ENCODE measurements around the gene CD82.

CD82 gene

DNA sequence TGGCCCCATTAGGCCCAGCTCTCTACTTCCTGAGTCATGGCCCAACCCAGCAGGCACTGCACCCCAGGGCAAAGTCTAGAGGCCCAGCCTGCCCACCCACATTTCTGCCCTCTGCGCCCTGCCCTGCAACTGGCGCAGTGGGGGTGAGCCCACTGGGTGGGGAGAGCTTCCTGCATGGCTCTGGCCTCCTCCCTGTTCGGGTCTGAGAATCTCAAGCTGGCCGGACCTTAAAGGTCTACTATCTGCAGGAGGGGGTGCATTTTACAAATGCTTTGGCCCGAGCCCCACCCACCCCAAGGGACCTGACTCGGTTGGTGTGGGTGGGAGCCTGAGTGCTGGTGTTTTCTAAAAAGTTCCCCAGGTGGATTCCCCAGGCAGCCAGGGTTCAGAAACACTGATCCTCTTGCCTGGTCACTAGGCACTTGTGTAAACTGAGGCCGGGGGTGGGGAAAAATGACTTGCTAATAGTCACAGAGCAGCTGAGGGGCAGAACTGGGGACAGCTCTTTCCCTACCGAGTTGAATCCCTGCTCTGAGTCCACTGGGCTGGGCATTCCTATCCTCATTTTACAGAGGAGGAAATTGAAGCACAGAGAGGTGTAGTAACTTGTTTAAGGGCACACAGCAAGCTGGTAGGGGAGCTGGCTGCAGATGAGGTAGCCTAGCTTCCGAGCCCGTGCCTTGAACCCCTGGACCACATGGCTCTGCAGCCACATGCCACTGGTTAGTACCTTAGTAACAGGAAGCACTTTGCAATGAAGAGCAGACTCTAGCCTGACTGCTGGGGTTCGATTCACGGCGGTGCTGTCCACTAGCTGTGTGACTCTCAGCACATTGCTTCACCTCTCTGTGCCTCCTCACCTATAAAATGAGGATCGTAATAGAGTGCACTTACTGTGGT is 36.3 kb downstream of the CD82 start:
- no peak for DNase-seq (ENCODE audit: low read depth)

DNA sequence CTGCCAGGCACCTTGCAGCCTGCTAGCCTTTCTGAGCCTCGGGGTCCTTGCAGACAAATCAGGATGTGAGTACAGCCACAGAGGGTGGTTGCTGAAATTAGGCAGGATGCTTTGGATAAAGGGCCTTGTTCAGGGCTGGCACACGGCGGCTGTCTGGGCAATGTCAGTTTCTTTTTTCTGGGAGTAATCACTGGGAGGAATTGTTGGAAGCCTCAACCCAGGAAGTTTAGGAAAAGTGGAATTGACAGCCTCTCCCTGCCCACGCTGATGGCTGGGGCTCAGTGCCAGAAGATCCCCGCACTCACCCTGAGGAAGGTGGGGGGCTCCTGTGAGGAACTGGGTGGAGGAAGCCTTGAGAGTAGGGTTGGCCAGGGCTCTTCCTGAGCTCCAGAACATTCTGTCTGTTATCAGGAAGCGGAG is 37.4 kb downstream of the CD82 start:
- DNase-seq (ENCODE audit: low read depth) = no peak

GRCh38 chr11:44604171-44604581 is 38.7 kb downstream of the CD82 start:
- no peak for DNase-seq (ENCODE audit: low read depth)

DNA sequence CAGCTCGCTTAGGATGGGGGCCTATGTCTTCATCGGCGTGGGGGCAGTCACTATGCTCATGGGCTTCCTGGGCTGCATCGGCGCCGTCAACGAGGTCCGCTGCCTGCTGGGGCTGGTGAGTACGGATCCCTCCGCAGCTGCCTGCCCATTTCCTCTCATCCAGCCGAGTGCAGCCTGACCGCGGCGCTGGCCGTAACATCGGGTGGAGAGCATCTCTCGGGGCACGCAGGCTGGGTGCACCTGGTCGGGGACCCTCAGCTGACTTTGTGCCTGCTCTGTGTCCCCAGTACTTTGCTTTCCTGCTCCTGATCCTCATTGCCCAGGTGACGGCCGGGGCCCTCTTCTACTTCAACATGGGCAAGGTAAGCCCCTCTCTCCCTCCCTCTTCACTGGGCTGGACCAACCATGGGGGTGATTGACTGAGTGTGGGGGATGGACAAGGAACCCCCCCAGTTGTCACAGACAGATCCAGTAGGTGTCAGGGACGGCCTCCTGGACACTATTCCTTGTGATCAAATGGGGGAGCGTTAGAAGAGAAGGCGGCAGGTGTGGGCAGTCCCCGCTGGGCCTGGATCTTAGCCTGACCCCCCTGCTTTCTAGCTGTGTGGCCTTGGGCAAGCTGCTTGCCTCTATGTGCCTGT is 39.7 kb downstream of the CD82 start:
- no peak for DNase-seq (ENCODE audit: low read depth)

GRCh38 chr11:44605965-44606364 is 40.5 kb downstream of the CD82 start:
- no peak for DNase-seq (ENCODE audit: low read depth)

- DNase-seq (ENCODE audit: low read depth) = no peak
Measured at GRCh38 chr11:44606472-44606871, 41.0 kb downstream of the CD82 start.

DNA sequence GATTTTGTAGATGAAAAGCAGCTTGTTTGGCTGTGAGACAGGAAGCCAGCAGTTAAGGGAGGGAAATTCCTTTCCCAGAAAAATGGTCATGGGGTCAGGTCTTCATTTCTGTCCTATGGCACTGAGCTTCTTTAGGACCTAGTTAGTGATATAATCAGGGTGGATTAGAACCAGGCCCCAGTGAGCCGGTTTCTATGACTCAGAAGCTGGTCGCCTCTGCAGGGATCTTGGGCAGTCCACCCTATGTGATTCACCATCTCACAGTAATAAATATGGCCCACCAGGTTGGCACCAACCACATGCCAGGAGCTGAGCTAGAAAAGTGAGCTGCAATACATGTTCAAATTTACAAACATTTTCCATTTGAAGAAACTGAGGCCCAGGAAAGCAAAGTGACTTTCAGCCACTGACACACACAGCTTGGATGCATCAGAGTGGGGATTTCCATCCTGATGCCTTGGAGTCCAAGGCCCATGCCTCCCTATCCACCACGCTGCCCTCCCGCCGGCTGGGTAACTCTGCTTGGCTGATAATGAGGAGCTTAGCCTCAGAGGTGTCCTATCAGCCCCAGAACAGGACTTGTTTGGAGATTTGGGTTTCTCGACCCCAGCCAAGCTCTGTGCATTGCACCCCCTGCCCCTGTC is 42.0 kb downstream of the CD82 start:
- DNase-seq (ENCODE audit: low read depth) = peak; percentile 6

- DNase-seq (ENCODE audit: low read depth) = no peak
Measured at GRCh38 chr11:44607987-44608386, 42.5 kb downstream of the CD82 start.

- no peak for DNase-seq (ENCODE audit: low read depth)
Measured at GRCh38 chr11:44608651-44608990, 43.2 kb downstream of the CD82 start.

DNA sequence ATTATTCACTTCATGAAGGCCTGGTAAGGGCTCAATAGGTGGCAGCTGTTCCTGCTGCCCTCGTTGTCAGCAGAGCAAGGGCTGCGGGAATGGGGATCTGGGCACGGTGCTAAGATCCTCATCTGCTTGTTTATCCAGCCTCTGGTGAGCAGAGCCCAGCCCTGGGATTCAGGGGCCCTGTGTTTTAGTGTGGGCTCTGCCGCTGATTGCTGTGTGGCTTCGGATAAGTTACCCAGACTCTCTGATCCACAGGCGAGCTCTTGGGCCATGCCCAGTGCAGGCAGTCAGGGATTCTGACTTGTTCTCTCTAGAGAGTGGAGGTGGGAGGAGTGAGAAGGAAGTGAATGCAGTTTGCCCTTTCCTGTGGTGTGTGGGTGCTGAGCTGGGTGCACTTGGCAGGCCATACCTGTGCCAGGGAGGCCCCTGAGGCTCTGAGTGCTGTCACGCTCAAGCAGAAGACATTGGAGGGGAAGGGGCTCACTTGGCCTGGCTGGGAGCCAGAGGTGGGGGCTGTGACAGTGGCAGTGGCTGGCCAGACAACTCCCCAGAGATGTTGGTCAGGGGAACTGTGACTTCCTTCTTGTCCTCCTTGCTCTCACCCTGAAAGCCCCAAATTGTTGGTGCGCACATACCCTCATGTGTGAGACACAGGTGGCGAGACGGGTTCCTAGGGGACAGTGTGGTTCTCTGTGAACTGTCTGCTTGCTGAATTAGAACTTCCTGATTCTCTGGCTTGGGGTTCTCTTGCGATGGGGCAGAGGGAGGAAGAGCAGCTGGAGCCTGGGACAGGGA is 43.7 kb downstream of the CD82 start:
- no peak for DNase-seq (ENCODE audit: low read depth)

DNA sequence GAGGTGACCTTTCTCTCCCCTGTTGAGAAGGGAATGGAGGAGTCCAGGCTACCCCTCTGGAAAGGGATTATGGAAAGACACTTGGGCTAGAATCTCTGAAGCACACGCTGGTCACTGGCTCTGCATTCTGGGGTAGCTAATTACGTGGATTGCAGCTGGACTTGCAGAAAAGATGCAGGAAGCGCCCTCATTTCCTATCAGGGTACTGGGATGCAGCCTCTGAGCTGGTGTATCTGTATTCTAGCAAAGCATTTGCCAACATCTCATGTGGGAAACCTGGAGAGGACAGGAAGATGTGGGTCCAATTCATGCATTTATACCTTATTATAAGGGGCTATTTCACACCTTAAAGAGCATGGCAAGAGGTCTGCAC is 44.3 kb downstream of the CD82 start:
- no peak for DNase-seq (ENCODE audit: low read depth)

DNA sequence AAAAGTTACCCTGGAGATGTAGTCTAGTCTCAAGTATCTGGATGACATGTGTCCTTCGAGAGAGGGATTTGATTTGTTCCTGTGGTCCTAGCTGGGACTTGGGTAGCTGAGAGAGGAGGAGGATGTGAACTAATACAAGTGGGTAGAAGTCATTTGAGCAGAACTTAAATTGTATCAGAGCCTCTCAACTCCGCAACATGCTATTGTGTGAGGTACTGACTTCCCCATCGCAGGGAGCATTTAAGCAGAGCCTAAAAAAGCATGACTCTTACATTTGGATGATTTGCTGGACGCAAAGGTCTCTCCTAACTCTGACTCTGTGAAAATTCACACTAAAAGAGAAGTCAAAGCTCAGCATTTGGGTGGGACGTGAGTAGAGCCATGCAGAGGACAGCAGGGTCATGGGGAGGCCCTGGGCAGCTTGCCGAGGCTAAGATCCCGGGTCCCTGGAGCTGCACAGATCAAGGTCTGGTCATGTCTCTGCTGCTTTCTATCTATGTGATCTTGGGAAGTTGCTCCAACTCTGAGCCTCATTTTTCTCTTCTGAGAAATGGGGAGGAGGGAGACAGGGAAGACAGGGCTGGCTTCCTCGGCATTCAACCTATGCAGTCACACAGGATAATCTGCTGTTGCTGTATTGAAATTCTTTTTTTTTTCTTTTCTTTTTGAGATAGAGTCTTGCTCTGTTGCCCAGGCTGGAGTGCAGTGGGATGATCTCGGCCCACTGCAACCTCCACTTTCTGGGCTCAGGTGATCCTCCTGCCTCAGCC is 44.9 kb downstream of the CD82 start:
- no peak for DNase-seq (ENCODE audit: low read depth)

- no peak for DNase-seq (ENCODE audit: low read depth)
Measured at GRCh38 chr11:44611088-44611487, 45.6 kb downstream of the CD82 start.

- DNase-seq (ENCODE audit: low read depth) = no peak
Measured at GRCh38 chr11:44611687-44612434, 46.4 kb downstream of the CD82 start.

- no peak for DNase-seq (ENCODE audit: low read depth)
Measured at GRCh38 chr11:44613153-44613552, 47.7 kb downstream of the CD82 start.

DNA sequence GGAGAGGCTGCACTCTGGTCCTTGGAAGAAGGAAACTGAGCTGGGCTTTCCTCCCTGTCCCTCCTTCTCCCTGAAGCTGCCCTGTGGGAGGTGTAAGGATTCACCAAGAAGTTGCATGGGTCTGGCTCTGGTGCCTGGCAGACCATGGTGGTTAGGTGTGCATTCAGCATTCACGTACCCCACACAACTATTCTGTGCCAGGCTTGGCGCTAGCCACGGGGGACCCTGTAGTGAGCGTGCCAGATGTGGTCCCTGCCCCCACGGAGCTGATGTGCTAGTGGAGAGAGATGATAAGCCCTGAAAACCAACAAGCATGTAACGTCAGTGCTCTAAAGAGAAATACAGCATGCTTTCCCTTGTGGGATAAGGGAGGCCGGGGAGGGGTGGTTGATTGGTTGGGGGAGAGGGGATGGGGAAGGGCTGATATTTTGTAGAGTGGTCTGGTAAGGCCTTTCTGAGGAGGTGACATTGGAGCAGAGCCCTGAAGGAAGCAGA is 48.9 kb downstream of the CD82 start:
- no peak for DNase-seq (ENCODE audit: low read depth)

DNA sequence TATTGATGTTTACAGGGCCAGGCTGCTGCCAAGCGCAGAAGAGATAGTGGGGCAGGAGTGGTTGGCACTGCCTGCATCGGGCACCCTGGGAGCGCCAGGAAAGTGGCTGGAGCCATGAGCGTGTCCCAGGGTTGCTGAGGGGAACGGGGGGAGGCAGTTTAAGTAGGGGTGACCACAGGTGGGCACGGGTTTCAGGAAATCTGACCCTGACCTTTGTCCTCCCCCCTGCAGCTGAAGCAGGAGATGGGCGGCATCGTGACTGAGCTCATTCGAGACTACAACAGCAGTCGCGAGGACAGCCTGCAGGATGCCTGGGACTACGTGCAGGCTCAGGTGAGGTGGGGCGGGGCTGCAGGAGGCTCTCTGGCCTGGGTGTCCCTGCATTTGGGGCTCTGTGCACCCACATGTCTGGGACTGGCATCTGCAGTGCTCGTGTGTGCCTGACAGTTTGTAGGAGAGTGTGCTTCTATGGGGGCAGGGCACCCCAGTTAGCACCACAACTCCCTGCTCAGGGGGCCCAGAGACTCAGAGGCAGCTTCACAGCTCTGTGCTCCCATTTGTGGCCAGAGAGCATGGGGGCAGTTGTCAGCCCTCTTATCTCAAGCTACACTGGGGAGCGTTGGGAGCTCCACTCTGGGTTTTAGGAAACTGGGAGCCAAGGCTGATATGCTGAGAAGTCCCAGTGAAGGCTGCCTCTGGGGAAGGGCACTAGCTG is 49.7 kb downstream of the CD82 start:
- no peak for DNase-seq (ENCODE audit: low read depth)

DNA sequence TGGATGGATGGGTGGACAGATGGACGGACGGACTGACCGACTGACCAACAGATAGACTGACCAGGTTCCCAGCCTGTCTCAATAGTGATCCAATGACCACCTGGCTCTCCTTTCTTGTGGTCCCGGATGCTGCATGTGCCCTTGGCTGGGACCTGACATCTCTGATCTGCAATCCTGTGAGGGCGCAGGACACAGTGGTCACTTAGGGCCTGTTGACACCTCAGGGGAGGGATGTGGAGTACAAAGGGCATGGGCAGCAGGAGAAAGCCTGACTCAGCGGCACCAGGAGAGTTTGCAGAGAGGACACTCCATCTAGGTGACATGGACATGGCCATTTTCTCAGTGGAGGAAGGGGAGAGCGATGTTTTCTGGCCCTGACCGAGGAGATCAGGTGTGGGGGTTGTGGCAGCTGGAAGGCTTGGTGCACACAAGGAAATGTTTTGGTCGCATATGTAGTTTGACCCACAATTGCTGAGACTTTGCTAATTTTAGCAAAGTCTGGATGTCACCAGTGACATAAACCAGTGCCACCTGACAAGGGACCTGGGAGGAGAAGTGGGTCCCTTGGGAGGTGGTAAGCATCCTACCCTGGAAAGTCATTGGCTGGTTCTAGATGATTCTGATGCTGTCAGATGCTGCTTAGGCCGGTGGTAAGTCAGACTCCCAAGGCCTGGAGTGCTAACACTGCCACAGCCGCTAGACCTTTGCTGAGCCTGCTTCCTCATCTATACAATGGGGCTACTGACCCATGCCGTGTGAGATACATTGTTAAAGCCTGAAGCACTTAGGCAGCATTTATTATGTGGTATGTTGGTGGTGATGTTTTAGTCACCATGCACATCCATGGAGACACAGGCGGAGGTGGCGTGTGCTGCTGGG is 50.7 kb downstream of the CD82 start:
- DNase-seq (ENCODE audit: low read depth) = no peak
